HepG2 (cell line): ENCODE measurements around the gene KLHL21. TPM values are rescaled to one million over a fixed set of nuclear protein-coding genes. Genes with fewer than 3 reads are reported as not detected.

ENCODE experiments used
- CEBPG ChIP-seq: IDR thresholded peaks from 2 replicates; pipeline ENCODE4 v1.6.1; 2016
- CENPT ChIP-seq: sonication (generic); formaldehyde crosslinking; IDR thresholded peaks from 2 replicates; pipeline ENCODE4 v1.8.0; 2022; ENCODE audit warnings: low read depth, mild to moderate bottlenecking, moderate library complexity, missing genetic modification reagents
- EEA1 ChIP-seq: sonication (generic); formaldehyde crosslinking; IDR thresholded peaks from 2 replicates; pipeline ENCODE4 v1.5.1; 2020; ENCODE audit warnings: mild to moderate bottlenecking, missing genetic modification reagents, borderline replicate concordance
- ISL2 ChIP-seq: sonication (generic); formaldehyde crosslinking; IDR thresholded peaks from 2 replicates; pipeline ENCODE4 v1.5.0; 2020; ENCODE audit warnings: missing genetic modification reagents
- KLF16 ChIP-seq, 2 experiments: sonication (generic) in 1 of 2; formaldehyde crosslinking in 1 of 2; IDR thresholded peaks; 2 replicates each; pipeline versions ENCODE4 v1.6.1 to v1.8.0; 2016 to 2023; ENCODE audit warnings: missing genetic modification reagents in 2 of 2, missing compliant biosample characterization in 1 of 2
- MIER3 ChIP-seq: IDR thresholded peaks from 2 replicates; pipeline ENCODE4 v1.6.1; 2016; ENCODE audit warnings: missing compliant biosample characterization, borderline replicate concordance
- NAIF1 ChIP-seq: sonication (generic); formaldehyde crosslinking; IDR thresholded peaks from 2 replicates; pipeline ENCODE4 v1.5.0; 2020; ENCODE audit warnings: mild to moderate bottlenecking, missing genetic modification reagents, borderline replicate concordance
- PITX1 ChIP-seq: sonication (generic); formaldehyde crosslinking; IDR thresholded peaks from 2 replicates; pipeline ENCODE4 v1.5.1; 2020; ENCODE audit warnings: mild to moderate bottlenecking, missing genetic modification reagents
- SIX1 ChIP-seq: sonication (generic); formaldehyde crosslinking; IDR thresholded peaks from 2 replicates; pipeline ENCODE4 v1.4.0; 2020; ENCODE audit warnings: missing genetic modification reagents, borderline replicate concordance
- ZNF24 ChIP-seq: fragments of 450-650 bp; IDR thresholded peaks from 2 replicates; pipeline ENCODE4 v1.6.1; 2017; ENCODE audit warnings: antibody characterized with exemption, mild to moderate bottlenecking
- polyA plus RNA-seq, 8 experiments: library from polyadenylated mRNA; depleted of rRNA in 3 of 8; stranded (reverse) in 7 of 8; unstranded in 1 of 8; fragments of >200 nt; fragmentation: Illumina TruSeq in 4 of 8; extraction: Trizol in 4 of 8; gene quantifications; 2 replicates each; pipeline versions ENCODE4 v1.2.1 to v1.2.3, GENCODE V29; 2011 to 2016; ENCODE audit warnings: low read depth in 4 of 8, missing spikeins in 1 of 8, mixed read lengths in 1 of 8; ENCODE audit not compliant: insufficient read depth in 1 of 8
- total RNA-seq, 5 experiments: library from RNA; depleted of rRNA; stranded (reverse); fragments of >200 nt; fragmentation: Illumina TruSeq; extraction: Trizol; gene quantifications; 2 replicates each; pipeline ENCODE4 v1.2.3, GENCODE V29; 2016; ENCODE audit warnings: low read depth in 1 of 5
- TF ChIP-seq, protein P1 (sequence below): sonication (generic); formaldehyde crosslinking; IDR thresholded peaks from 2 replicates; pipeline ENCODE4 v1.4.0; 2020; ENCODE audit warnings: missing genetic modification reagents; ENCODE audit errors: not compliant biosample characterization
- TF ChIP-seq, protein P2 (sequence below): sonication (generic); formaldehyde crosslinking; IDR thresholded peaks from 2 replicates; pipeline ENCODE4 v1.4.0; 2020; ENCODE audit warnings: missing genetic modification reagents, mild to moderate bottlenecking, borderline replicate concordance
- TF ChIP-seq, protein P3 (sequence below): sonication (generic); formaldehyde crosslinking; IDR thresholded peaks from 2 replicates; pipeline ENCODE4 v1.5.1; 2020; ENCODE audit warnings: missing genetic modification reagents, mild to moderate bottlenecking, borderline replicate concordance
- TF ChIP-seq, protein P4 (sequence below), 2 experiments: fragments of 450-650 bp in 1 of 2; sonication (generic) in 1 of 2; formaldehyde crosslinking in 1 of 2; IDR thresholded peaks; 2 replicates each; pipeline versions ENCODE4 v1.6.1 to v1.8.0; 2016 to 2022; ENCODE audit warnings: antibody characterized with exemption in 1 of 2, mild to moderate bottlenecking in 1 of 2, missing genetic modification reagents in 1 of 2

Gene KLHL21
- total and polyA plus RNA-seq, 2 of the 13 experiments (the other 11 are each of a cell fraction or from before 2014, with no cell fraction given), result 14.8 to 25.0 TPM

DNA sequence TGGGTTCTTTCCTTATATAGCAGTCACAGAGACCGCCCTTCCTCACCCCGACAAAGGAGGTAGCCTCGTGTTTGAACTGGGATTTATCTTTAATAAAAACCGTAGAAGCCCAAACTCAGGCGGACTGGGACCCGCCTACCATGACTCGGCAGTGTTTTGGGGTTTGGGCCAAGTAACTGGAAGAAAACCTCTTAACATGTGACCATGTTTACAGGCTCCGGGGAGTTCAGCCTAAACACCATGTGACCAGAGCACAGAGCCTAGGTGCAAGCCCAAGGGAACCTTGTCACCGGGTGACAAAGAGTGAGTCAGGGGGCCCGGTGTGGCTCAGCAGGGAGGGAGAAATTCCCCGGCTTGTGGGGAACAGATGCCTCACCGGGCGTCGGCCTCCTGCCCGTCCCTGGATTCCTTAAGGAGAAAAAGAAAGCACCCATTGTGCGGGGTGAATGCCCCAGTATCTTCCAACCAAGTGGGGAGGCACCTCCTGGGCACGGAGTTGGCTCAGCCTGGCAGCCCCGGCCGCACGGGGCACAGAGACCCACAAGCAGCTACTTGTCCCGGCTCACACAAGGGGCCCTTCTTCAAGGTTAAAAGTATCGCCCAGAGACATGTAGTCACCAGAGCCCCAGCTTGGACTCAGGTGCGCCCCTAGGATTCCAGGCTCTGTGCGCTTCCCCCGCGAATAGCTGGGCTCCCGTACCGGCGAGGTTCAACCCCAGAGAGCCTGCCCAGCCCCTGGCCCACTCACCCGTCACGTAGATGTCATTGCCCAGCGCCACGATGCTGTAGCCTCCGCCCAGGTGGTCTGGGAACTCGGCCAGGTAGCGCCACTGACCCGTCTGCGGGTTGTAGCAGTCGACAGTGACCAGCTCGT, 1.4 kb downstream of the KLHL21 start (continued):
- 0 out of 2 replicates have a peak, but pooled peaks have one; percentile 30 for TF ChIP-seq PITX1 (CRISPR knock-in tag)
- TF ChIP-seq EEA1 (CRISPR knock-in tag), result no peak
- TF ChIP-seq ISL2, result no peak
- TF ChIP-seq MIER3 (CRISPR knock-in tag), result no peak
- no peak for TF ChIP-seq KLF16 (CRISPR knock-in tag; IDR thresholded peaks at IDR 0.05)
- TF ChIP-seq, protein P1, sequence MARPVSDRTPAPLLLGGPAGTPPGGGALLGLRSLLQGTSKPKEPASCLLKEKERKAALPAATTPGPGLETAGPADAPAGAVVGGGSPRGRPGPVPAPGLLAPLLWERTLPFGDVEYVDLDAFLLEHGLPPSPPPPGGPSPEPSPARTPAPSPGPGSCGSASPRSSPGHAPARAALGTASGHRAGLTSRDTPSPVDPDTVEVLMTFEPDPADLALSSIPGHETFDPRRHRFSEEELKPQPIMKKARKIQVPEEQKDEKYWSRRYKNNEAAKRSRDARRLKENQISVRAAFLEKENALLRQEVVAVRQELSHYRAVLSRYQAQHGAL (CRISPR knock-in tag), result no peak
- TF ChIP-seq ZNF24, result no peak
- no peak for TF ChIP-seq NAIF1 (CRISPR knock-in tag)
- TF ChIP-seq, protein P2, sequence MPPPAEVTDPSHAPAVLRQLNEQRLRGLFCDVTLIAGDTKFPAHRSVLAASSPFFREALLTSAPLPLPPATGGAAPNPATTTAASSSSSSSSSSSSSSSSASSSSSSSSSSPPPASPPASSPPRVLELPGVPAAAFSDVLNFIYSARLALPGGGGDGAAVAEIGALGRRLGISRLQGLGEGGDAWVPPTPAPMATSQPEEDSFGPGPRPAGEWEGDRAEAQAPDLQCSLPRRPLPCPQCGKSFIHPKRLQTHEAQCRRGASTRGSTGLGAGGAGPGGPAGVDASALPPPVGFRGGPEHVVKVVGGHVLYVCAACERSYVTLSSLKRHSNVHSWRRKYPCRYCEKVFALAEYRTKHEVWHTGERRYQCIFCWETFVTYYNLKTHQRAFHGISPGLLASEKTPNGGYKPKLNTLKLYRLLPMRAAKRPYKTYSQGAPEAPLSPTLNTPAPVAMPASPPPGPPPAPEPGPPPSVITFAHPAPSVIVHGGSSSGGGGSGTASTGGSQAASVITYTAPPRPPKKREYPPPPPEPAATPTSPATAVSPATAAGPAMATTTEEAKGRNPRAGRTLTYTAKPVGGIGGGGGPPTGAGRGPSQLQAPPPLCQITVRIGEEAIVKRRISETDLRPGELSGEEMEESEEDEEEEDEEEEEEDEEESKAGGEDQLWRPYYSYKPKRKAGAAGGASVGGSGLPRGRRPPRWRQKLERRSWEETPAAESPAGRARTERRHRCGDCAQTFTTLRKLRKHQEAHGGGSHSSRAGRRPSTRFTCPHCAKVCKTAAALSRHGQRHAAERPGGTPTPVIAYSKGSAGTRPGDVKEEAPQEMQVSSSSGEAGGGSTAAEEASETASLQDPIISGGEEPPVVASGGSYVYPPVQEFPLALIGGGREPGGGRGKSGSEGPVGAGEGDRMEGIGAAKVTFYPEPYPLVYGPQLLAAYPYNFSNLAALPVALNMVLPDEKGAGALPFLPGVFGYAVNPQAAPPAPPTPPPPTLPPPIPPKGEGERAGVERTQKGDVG, result no peak
- peak; percentile 2; the same call in 1 of the 2 replicates for TF ChIP-seq CENPT (CRISPR knock-in tag)
- TF ChIP-seq, protein P3, sequence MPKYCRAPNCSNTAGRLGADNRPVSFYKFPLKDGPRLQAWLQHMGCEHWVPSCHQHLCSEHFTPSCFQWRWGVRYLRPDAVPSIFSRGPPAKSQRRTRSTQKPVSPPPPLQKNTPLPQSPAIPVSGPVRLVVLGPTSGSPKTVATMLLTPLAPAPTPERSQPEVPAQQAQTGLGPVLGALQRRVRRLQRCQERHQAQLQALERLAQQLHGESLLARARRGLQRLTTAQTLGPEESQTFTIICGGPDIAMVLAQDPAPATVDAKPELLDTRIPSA (CRISPR knock-in tag), result no peak
- no peak for TF ChIP-seq SIX1 (CRISPR knock-in tag)
- TF ChIP-seq CEBPG (CRISPR knock-in tag), result no peak
- TF ChIP-seq, protein P4, sequence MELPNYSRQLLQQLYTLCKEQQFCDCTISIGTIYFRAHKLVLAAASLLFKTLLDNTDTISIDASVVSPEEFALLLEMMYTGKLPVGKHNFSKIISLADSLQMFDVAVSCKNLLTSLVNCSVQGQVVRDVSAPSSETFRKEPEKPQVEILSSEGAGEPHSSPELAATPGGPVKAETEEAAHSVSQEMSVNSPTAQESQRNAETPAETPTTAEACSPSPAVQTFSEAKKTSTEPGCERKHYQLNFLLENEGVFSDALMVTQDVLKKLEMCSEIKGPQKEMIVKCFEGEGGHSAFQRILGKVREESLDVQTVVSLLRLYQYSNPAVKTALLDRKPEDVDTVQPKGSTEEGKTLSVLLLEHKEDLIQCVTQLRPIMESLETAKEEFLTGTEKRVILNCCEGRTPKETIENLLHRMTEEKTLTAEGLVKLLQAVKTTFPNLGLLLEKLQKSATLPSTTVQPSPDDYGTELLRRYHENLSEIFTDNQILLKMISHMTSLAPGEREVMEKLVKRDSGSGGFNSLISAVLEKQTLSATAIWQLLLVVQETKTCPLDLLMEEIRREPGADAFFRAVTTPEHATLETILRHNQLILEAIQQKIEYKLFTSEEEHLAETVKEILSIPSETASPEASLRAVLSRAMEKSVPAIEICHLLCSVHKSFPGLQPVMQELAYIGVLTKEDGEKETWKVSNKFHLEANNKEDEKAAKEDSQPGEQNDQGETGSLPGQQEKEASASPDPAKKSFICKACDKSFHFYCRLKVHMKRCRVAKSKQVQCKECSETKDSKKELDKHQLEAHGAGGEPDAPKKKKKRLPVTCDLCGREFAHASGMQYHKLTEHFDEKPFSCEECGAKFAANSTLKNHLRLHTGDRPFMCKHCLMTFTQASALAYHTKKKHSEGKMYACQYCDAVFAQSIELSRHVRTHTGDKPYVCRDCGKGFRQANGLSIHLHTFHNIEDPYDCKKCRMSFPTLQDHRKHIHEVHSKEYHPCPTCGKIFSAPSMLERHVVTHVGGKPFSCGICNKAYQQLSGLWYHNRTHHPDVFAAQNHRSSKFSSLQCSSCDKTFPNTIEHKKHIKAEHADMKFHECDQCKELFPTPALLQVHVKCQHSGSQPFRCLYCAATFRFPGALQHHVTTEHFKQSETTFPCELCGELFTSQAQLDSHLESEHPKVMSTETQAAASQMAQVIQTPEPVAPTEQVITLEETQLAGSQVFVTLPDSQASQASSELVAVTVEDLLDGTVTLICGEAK (IDR thresholded peaks at IDR 0.05), result no peak
- TF ChIP-seq, protein P4 (CRISPR knock-in tag; IDR thresholded peaks at IDR 0.05), result no peak
